ENCODE data around the gene GNAL. TPM values are rescaled to one million over a fixed set of nuclear protein-coding genes. Genes with fewer than 3 reads are reported as not detected.

GNAL gene
- total RNA-seq, 1 donor from 2014 or later, result 26.8 TPM

- Histone ChIP-seq H2AFZ (replicated peaks) (no peak overlapping the region), H3K4me3 (no peak overlapping the region), H3K9ac (no peak overlapping the region), H3K9me3 (ENCODE audit: low read depth) (no peaks in the 10 kb centered on the region), H3K27ac (no peak overlapping the region), H3K4me2 (no peak overlapping the region), H3K79me2 (ENCODE audit: low read depth) (no peaks in the 10 kb centered on the region), H3K4me1 (peaks cover 10% of the 10 kb centered on the region), H3K36me3 (no peaks in the 10 kb centered on the region), H3K27me3 (no peaks in the 10 kb centered on the region), H3F3A (ENCODE audit: low read depth) (no peaks in the 10 kb centered on the region), H4K20me1 (ENCODE audit: low read depth) (no peaks in the 10 kb centered on the region)
- Mint-ChIP-seq H3K27me3 (ENCODE audit: insufficient read depth, low read depth) (peaks cover 13% of the 10 kb centered on the region), H3K4me1 (peaks cover 11% of the 10 kb centered on the region), H3K36me3 (no peaks in the 10 kb centered on the region), H3K9me3 (no peaks in the 10 kb centered on the region), H3K27ac (no peak overlapping the region), H3K4me3 (no peak overlapping the region)
- TF ChIP-seq, protein P1, sequence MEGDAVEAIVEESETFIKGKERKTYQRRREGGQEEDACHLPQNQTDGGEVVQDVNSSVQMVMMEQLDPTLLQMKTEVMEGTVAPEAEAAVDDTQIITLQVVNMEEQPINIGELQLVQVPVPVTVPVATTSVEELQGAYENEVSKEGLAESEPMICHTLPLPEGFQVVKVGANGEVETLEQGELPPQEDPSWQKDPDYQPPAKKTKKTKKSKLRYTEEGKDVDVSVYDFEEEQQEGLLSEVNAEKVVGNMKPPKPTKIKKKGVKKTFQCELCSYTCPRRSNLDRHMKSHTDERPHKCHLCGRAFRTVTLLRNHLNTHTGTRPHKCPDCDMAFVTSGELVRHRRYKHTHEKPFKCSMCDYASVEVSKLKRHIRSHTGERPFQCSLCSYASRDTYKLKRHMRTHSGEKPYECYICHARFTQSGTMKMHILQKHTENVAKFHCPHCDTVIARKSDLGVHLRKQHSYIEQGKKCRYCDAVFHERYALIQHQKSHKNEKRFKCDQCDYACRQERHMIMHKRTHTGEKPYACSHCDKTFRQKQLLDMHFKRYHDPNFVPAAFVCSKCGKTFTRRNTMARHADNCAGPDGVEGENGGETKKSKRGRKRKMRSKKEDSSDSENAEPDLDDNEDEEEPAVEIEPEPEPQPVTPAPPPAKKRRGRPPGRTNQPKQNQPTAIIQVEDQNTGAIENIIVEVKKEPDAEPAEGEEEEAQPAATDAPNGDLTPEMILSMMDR (IDR thresholded peaks at IDR 0.05), result no peak
- TF ChIP-seq EZH2 (IDR thresholded peaks at IDR 0.05) (no peak), EZH2phosphoT487 (IDR thresholded peaks at IDR 0.05) (no peak)
- DNase-seq (ENCODE audit: low spot score), result no peak
Measured at GRCh38 chr18:11673560-11673959, 15.5 kb upstream of the GNAL start.

GRCh38 chr18:11674119-11674518, 14.9 kb upstream of the GNAL start:
- Mint-ChIP-seq H3K9me3 (no peaks in the 10 kb centered on the region), H3K4me3 (no peak overlapping the region)
- no peak for DNase-seq (ENCODE audit: low spot score)

DNA sequence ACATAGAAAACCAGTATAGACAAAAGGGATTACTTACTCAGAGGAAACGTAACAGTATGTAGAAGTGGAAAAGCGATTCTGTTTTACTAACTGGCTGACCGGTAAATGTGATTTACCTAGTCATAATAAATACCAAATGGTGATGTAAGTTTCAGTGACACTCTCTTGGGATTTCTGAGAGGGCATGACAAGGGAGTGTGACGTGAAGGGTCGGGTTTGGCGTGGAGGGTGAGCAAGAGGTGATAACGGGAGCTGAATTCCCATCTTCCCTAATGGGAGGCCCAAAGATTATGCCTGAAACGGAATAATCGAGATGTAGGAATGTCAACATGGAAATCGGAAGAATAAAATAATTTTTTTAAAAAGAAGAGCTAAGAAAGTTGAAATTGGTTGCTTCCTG, 12.7 kb upstream of the GNAL start:
- no peak overlapping the region for H3K4me3 ChIP-seq
- no peak overlapping the region for H2AFZ ChIP-seq (replicated peaks)
- H3K9ac ChIP-seq, result no peak overlapping the region
- no peak overlapping the region for H3K27ac ChIP-seq
- H3K4me1 Mint-ChIP-seq, result peaks cover 3% of the 10 kb centered on the region
- TF ChIP-seq EZH2phosphoT487 (IDR thresholded peaks at IDR 0.05) (no peak), EZH2 (IDR thresholded peaks at IDR 0.05) (no peak)
- TF ChIP-seq, protein P1 (IDR thresholded peaks at IDR 0.05), result no peak
- no peak overlapping the region for H3K27ac Mint-ChIP-seq
- H3K36me3 Mint-ChIP-seq, result no peaks in the 10 kb centered on the region
- no peak for DNase-seq (ENCODE audit: low spot score)
- H3F3A ChIP-seq (ENCODE audit: low read depth), result no peaks in the 10 kb centered on the region
- no peak overlapping the region for H3K4me3 Mint-ChIP-seq
- no peaks in the 10 kb centered on the region for H3K9me3 Mint-ChIP-seq
- no peaks in the 10 kb centered on the region for H4K20me1 ChIP-seq (ENCODE audit: low read depth)
- no peaks in the 10 kb centered on the region for H3K9me3 ChIP-seq (ENCODE audit: low read depth)
- peaks cover 10% of the 10 kb centered on the region for H3K27me3 Mint-ChIP-seq (ENCODE audit: insufficient read depth, low read depth)
- H3K4me1 ChIP-seq, result no peaks in the 10 kb centered on the region
- H3K4me2 ChIP-seq, result no peak overlapping the region
- no peaks in the 10 kb centered on the region for H3K79me2 ChIP-seq (ENCODE audit: low read depth)
- no peaks in the 10 kb centered on the region for H3K36me3 ChIP-seq
- H3K27me3 ChIP-seq, result no peaks in the 10 kb centered on the region

More at GRCh38 chr18:11674119-11674518, 14.9 kb upstream of the GNAL start:
- Histone ChIP-seq H3K4me1 (peaks cover 4% of the 10 kb centered on the region), H3K27me3 (no peaks in the 10 kb centered on the region), H3K36me3 (no peaks in the 10 kb centered on the region), H3K9me3 (ENCODE audit: low read depth) (no peaks in the 10 kb centered on the region), H3K27ac (no peak overlapping the region), H3K9ac (no peak overlapping the region), H4K20me1 (ENCODE audit: low read depth) (no peaks in the 10 kb centered on the region), H3K4me3 (no peak overlapping the region), H3K79me2 (ENCODE audit: low read depth) (no peaks in the 10 kb centered on the region), H2AFZ (replicated peaks) (no peak overlapping the region), H3F3A (ENCODE audit: low read depth) (no peaks in the 10 kb centered on the region), H3K4me2 (no peak overlapping the region)
- H3K36me3 Mint-ChIP-seq, result no peaks in the 10 kb centered on the region
- TF ChIP-seq, protein P1 (IDR thresholded peaks at IDR 0.05), result no peak
- TF ChIP-seq EZH2 (IDR thresholded peaks at IDR 0.05) (no peak), EZH2phosphoT487 (IDR thresholded peaks at IDR 0.05) (no peak)
- peaks cover 8% of the 10 kb centered on the region for H3K4me1 Mint-ChIP-seq
- no peak overlapping the region for H3K27ac Mint-ChIP-seq
- peaks cover 13% of the 10 kb centered on the region for H3K27me3 Mint-ChIP-seq (ENCODE audit: insufficient read depth, low read depth)

All from neural progenitor cell (in vitro differentiated cells).